Measurements from ENCODE around the gene ZNF784. TPM values are rescaled to one million over a fixed set of nuclear protein-coding genes. Genes with fewer than 3 reads are reported as not detected.

The ZNF784 gene
- total and polyA plus RNA-seq, 2 of the 8 experiments (the other 6 are each of a cell fraction or from before 2014, with no cell fraction given) = 6.5 to 8.0 TPM

- Histone ChIP-seq H3K9ac (replicated peaks in 1 of 4; ENCODE audit: extremely low read depth in 1 of 4, low read depth in 3 of 4, low read length in 3 of 4) (peak overlapping the region in 3 of 4 experiments; percentile 69 to 98 (median 92); a peak in 6 of 7 replicates), H3K4me1 (replicated peaks in 1 of 4; ENCODE audit: control insufficient read depth in 3 of 4, insufficient read depth in 4 of 4, low read length in 3 of 4) (peaks cover 3 to 18% (median 10%) of the 10 kb centered on the region in 4 experiments; a peak in 6 of 7 replicates), H2AFZ (ENCODE audit: low read length) (0 out of 2 replicates have a peak overlapping the region, but pooled peaks have one; percentile 16), H4K8ac (ENCODE audit: extremely low read depth, insufficient read depth, low read length) (peak overlapping the region; percentile 90; the same call in 1 of the 2 replicates), H3K4me2 (ENCODE audit: insufficient read depth in 1 of 2, low read depth in 2 of 2, low read length in 2 of 2) (peak overlapping the region; percentile 78 to 94), H2BK20ac (ENCODE audit: low read length) (no peak overlapping the region), H3K14ac (ENCODE audit: insufficient read length) (no peak overlapping the region), H3K27ac (ENCODE audit: low read depth, low read length) (peak overlapping the region; percentile 98), H2BK12ac (ENCODE audit: low read depth, low read length) (no peak overlapping the region), H3K56ac (replicated peaks; ENCODE audit: insufficient read length, low read depth, low read length) (peak overlapping the region; percentile 38), H3K4me3 (ENCODE audit: extremely low read depth in 1 of 4, insufficient read depth in 2 of 4, low read depth in 3 of 4, low read length in 4 of 4) (peak overlapping the region; percentile 77 to 91 (median 82)), H3K79me1 (ENCODE audit: low read depth, low read length) (peaks cover 2% of the 10 kb centered on the region; the same call in 1 of the 2 replicates), H3K36me3 (ENCODE audit: control insufficient read depth in 2 of 4, insufficient read depth in 4 of 4, low read length in 3 of 4) (0 out of 8 replicates have a peak, but pooled peaks cover 0 to 3% (median 0%) of the 10 kb centered on the region in 4 experiments), H3K23me2 (ENCODE audit: low read depth, low read length) (peaks cover 13% of the 10 kb centered on the region), H4K5ac (ENCODE audit: insufficient read length, low read depth, low read length) (peak overlapping the region; percentile 94), H3K27me3 (replicated peaks in 1 of 4; ENCODE audit: control insufficient read depth in 3 of 4, extremely low read depth in 1 of 4, insufficient read depth in 3 of 4, low read length in 3 of 4) (no peaks in the 10 kb centered on the region), H4K91ac (replicated peaks; ENCODE audit: insufficient read length, low read length) (no peak overlapping the region), H2BK5ac (ENCODE audit: low read depth, low read length) (peak overlapping the region; percentile 96), H4K20me1 (replicated peaks in 1 of 2; ENCODE audit: control insufficient read depth in 1 of 2, insufficient read depth in 2 of 2, low read length in 2 of 2) (peaks cover 13% of the 10 kb centered on the region in 2 experiments), H3K23ac (ENCODE audit: insufficient read length) (no peak overlapping the region), H2BK15ac (ENCODE audit: low read length) (no peak overlapping the region), H3K18ac (ENCODE audit: extremely low read depth, low read length) (peak overlapping the region; percentile 93), H2BK120ac (replicated peaks; ENCODE audit: low read depth, low read length) (no peak overlapping the region), H3K79me2 (ENCODE audit: control insufficient read depth in 1 of 2, insufficient read depth in 2 of 2, low read length in 2 of 2) (peaks cover 32 to 35% of the 10 kb centered on the region in 2 experiments), H3K9me3 (ENCODE audit: insufficient read depth in 2 of 2, low read depth in 1 of 2, low read length in 1 of 2) (no peaks in the 10 kb centered on the region), H2AK5ac (ENCODE audit: low read depth, low read length) (no peak overlapping the region), H3K4ac (replicated peaks; ENCODE audit: insufficient read length, low read depth, low read length) (peak overlapping the region; percentile 28)
- POLR2A ChIA-PET (ENCODE audit: partially characterized antibody) = interaction anchor here (0.6 to 2.5 kb wide), 17 partner anchors 10 to 269 kb away, joined by 3 to 13 read pairs (median 6); partner anchors contain the start of genes EPN1, FIZ1, TMEM238 and ZNF524
- CTCF ChIA-PET (ENCODE audit: partially characterized antibody) = interaction anchor here (0.6 to 2.2 kb wide), 28 partner anchors 10 to 662 kb away, joined by 3 to 31 read pairs (median 3); partner anchors contain the start of genes TMEM190 and ZNF581
- 1% methylated on average over 45 of the region's 57 CpGs; no CpG with 5 or more reads in 1 of the 2 experiments for WGBS, 2 experiments (ENCODE audit: extremely low coverage in 1 of 2, insufficient coverage in 1 of 2, insufficient read length in 1 of 2, insufficient replicate concordance in 2 of 2, low coverage in 1 of 2, low lambda C conversion rate in 2 of 2, missing lambda C conversion rate in 1 of 2)
- DNase-seq (ENCODE audit: low read depth in 1 of 2, low spot score in 2 of 2) (peak; percentile 94 to 98), FAIRE-seq (peak; percentile 45)
- no peak for TF ChIP-seq HDAC6 (IDR thresholded peaks at IDR 0.05; ENCODE audit: low read depth, low read length)
- no peak for TF ChIP-seq USF2 (IDR thresholded peaks at IDR 0.05; ENCODE audit: low read length)
- TF ChIP-seq RAD21 (IDR thresholded peaks at IDR 0.05 in 1 of 2, conservative IDR thresholded peaks at IDR 0.05 in 1 of 2; ENCODE audit: low read depth in 2 of 2, low read length in 2 of 2) = peak; percentile 46 to 47
- no peak for TF ChIP-seq CBX8 (IDR thresholded peaks at IDR 0.05; ENCODE audit: borderline replicate concordance, low read depth, low read length)
- peak; percentile 74 for TF ChIP-seq PHF8 (conservative IDR thresholded peaks at IDR 0.05; ENCODE audit: low read depth, low read length)
- peak; percentile 82 for TF ChIP-seq NRF1 (IDR thresholded peaks at IDR 0.05; ENCODE audit: low read depth, low read length)
These were observed 29.4 kb upstream of the ZNF784 start for GRCh38 chr19:55653651-55654322.
